Right atrium auricular region (tissue), 2 donors: ENCODE results near the gene ADGRD1. TPM values are rescaled to one million over a fixed set of nuclear protein-coding genes. Genes with fewer than 3 reads are reported as not detected.
A peak's percentile ranks its signal among the peaks of the same experiment; 100 is the strongest.

ENCODE experiments used
- DNase-seq: peaks from one replicate; pipeline ENCODE4 v3.0.0-alpha.2; 2019; ENCODE audit warnings: low spot score
- H3K27ac ChIP-seq, 2 donors: fragments of 200-600 bp; sonication (generic); 1 replicate in 1 of 2; 2 replicates in 1 of 2; pipeline ENCODE4 v1.5.1; 2016 to 2019
- H3K27me3 ChIP-seq, 2 donors: fragments of 200-600 bp; sonication (generic); one replicate each; pipeline versions ENCODE4 v1.5.1 to v1.6.0; 2017 to 2019
- H3K36me3 ChIP-seq: fragments of 200-600 bp; sonication (generic); one replicate; pipeline ENCODE4 v1.5.1; 2016
- H3K4me1 ChIP-seq, 2 donors: fragments of 200-600 bp; sonication (generic); one replicate each; pipeline versions ENCODE4 v1.5.1 to v1.6.0; 2017 to 2019
- H3K4me3 ChIP-seq, 2 donors: fragments of 200-600 bp; sonication (generic); 1 replicate in 1 of 2; 2 replicates in 1 of 2; pipeline ENCODE4 v1.5.1; 2017 to 2019; ENCODE audit warnings: mild to moderate bottlenecking in 1 of 2, moderate library complexity in 1 of 2
- H3K9me3 ChIP-seq, 2 donors: fragments of 200-600 bp; sonication (generic); one replicate each; pipeline ENCODE4 v1.5.1; 2019
- CTCF ChIP-seq, 2 donors: fragments of 200-600 bp; sonication (generic); IDR thresholded peaks; one replicate each; pipeline ENCODE4 v1.5.1; 2019; ENCODE audit warnings: antibody characterized with exemption in 2 of 2
- total RNA-seq, 2 donors: library from RNA; depleted of rRNA; stranded (reverse); fragments of >200 nt; gene quantifications; one replicate each; pipeline ENCODE4 v1.1.0, GENCODE V29; 2016

The ADGRD1 gene
- total RNA-seq, 2 donors from 2014 or later = 120 to 168 TPM

- Histone ChIP-seq H3K9me3 (no peaks in the 10 kb centered on the region), H3K27ac (no peak overlapping the region), H3K27me3 (no peaks in the 10 kb centered on the region), H3K36me3 (peaks cover 88% of the 10 kb centered on the region), H3K4me3 (no peak overlapping the region), H3K4me1 (peaks cover 0 to 36% of the 10 kb centered on the region in 2 donors)
- DNase-seq = peak; percentile 42
- no peak for TF ChIP-seq CTCF (IDR thresholded peaks at IDR 0.05)
Observed at GRCh38 chr12:130970908-130971233, 17.2 kb downstream of the ADGRD1 start.

- peak; percentile 47 for DNase-seq
- no peak for TF ChIP-seq CTCF (IDR thresholded peaks at IDR 0.05)
- no peak overlapping the region for H3K4me3 ChIP-seq
- H3K27ac ChIP-seq = peak overlapping the region; percentile 30 to 42
- H3K36me3 ChIP-seq = peaks cover 92% of the 10 kb centered on the region
- H3K4me1 ChIP-seq = peaks cover 0 to 35% of the 10 kb centered on the region in 2 donors
- no peaks in the 10 kb centered on the region for H3K9me3 ChIP-seq
- H3K27me3 ChIP-seq = no peaks in the 10 kb centered on the region
Observed at GRCh38 chr12:130971925-130972585, 18.3 kb downstream of the ADGRD1 start.

- no peaks in the 10 kb centered on the region for H3K9me3 ChIP-seq
- H3K4me1 ChIP-seq = peaks cover 0 to 30% of the 10 kb centered on the region in 2 donors
- H3K27me3 ChIP-seq = no peaks in the 10 kb centered on the region
- H3K27ac ChIP-seq = peak overlapping the region; percentile 0 to 30
- TF ChIP-seq CTCF (IDR thresholded peaks at IDR 0.05) = no peak
- H3K4me3 ChIP-seq = no peak overlapping the region
- DNase-seq = peak; percentile 42
- H3K36me3 ChIP-seq = peaks cover 92% of the 10 kb centered on the region
Observed at GRCh38 chr12:130972586-130972950, 18.9 kb downstream of the ADGRD1 start.

GRCh38 chr12:130973109-130973508, 19.4 kb downstream of the ADGRD1 start:
- no peak for TF ChIP-seq CTCF (IDR thresholded peaks at IDR 0.05)
- H3K36me3 ChIP-seq = peaks cover 91% of the 10 kb centered on the region
- H3K27me3 ChIP-seq = no peaks in the 10 kb centered on the region
- peak; percentile 68 for DNase-seq
- H3K9me3 ChIP-seq = no peaks in the 10 kb centered on the region
- H3K4me3 ChIP-seq = no peak overlapping the region
- H3K4me1 ChIP-seq = peaks cover 0 to 25% of the 10 kb centered on the region in 2 donors
- H3K27ac ChIP-seq = peak overlapping the region; percentile 0 to 30

- Histone ChIP-seq H3K36me3 (peaks cover 92% of the 10 kb centered on the region), H3K27ac (peak overlapping the region in 1 of 2 donors; percentile 13), H3K9me3 (no peaks in the 10 kb centered on the region), H3K27me3 (no peaks in the 10 kb centered on the region), H3K4me3 (no peak overlapping the region), H3K4me1 (peaks cover 0 to 23% of the 10 kb centered on the region in 2 donors)
- no peak for TF ChIP-seq CTCF (IDR thresholded peaks at IDR 0.05)
- peak; percentile 40 for DNase-seq
Observed at GRCh38 chr12:130973906-130974305, 20.2 kb downstream of the ADGRD1 start.

- Histone ChIP-seq H3K4me1 (peaks cover 0 to 21% of the 10 kb centered on the region in 2 donors), H3K36me3 (peaks cover 80% of the 10 kb centered on the region), H3K27ac (no peak overlapping the region), H3K9me3 (no peaks in the 10 kb centered on the region), H3K4me3 (no peak overlapping the region), H3K27me3 (no peaks in the 10 kb centered on the region)
- TF ChIP-seq CTCF (IDR thresholded peaks at IDR 0.05) = no peak
- peak; percentile 34 for DNase-seq
Observed at GRCh38 chr12:130975116-130975515, 21.4 kb downstream of the ADGRD1 start.
